ENCODE data around the gene CYP46A1.

DNA sequence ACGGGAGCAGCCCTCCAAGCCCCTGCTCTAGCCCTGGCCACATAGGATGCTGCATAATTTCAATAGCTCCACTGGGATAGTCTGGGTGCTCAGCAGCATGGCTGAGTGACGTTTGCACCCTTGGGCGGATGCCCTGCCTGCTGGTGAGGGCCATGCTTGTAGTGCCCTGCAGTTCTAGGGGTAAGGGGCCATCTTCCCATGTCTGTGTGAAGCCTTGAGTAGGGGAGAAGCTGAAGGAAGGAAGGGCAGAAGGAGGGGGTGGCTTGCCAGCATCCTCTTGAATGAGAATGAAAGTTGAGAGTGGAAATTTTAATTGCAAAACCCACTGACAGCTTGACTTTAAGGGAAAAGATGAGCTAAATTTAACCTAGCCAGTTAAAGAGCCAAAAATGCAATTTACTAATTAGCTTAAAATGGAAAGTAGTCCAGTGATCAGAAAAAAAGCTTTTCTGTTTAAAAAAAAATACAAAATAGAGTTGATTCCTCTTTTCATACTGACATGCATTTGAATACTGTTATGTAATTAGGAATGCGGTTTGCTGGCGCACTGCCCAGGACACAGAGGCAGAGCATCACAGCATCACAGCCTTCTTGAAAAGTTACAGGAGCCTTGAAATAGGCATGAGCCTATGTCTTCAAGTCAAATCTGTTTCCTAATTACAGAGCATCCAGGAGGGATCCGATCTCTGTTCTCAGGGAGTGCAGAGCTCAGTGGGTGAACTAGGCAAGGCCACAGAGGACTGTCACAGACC, 90.6 kb downstream of the CYP46A1 start:
- TF ChIP-seq EZH2 (IDR thresholded peaks at IDR 0.05), result no peak
- TF ChIP-seq, protein P1, sequence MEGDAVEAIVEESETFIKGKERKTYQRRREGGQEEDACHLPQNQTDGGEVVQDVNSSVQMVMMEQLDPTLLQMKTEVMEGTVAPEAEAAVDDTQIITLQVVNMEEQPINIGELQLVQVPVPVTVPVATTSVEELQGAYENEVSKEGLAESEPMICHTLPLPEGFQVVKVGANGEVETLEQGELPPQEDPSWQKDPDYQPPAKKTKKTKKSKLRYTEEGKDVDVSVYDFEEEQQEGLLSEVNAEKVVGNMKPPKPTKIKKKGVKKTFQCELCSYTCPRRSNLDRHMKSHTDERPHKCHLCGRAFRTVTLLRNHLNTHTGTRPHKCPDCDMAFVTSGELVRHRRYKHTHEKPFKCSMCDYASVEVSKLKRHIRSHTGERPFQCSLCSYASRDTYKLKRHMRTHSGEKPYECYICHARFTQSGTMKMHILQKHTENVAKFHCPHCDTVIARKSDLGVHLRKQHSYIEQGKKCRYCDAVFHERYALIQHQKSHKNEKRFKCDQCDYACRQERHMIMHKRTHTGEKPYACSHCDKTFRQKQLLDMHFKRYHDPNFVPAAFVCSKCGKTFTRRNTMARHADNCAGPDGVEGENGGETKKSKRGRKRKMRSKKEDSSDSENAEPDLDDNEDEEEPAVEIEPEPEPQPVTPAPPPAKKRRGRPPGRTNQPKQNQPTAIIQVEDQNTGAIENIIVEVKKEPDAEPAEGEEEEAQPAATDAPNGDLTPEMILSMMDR (IDR thresholded peaks at IDR 0.05), result no peak
- TF ChIP-seq EZH2phosphoT487 (IDR thresholded peaks at IDR 0.05), result no peak

Measured in neural progenitor cell (in vitro differentiated cells).